Lower leg skin (tissue), 4 donors: ENCODE data around the gene TYW1. TPM values are rescaled to one million over a fixed set of nuclear protein-coding genes. Genes with fewer than 3 reads are reported as not detected.
"Not testable (repeated sequence)": the region's sequence is repeated elsewhere in the genome, so short reads cannot be mapped to it uniquely, and the experiment has no call there.

Experiments
- DNase-seq, 2 donors: peaks; one replicate each; pipeline ENCODE4 v3.0.0-alpha.2; 2019; ENCODE audit warnings: low spot score in 2 of 2
- H3K4me3 ChIP-seq: fragments of 200-600 bp; sonication (generic); 2 replicates; pipeline ENCODE4 v1.5.1; 2017; ENCODE audit warnings: mild to moderate bottlenecking, low read depth; ENCODE audit not compliant: poor library complexity, severe bottlenecking
- POLR2A ChIP-seq, 2 donors: fragments of 450-650 bp; IDR thresholded peaks; one replicate each; pipeline ENCODE4 v1.6.1; 2016 to 2017; ENCODE audit warnings: antibody characterized with exemption in 2 of 2, mild to moderate bottlenecking in 1 of 2, moderate library complexity in 1 of 2
- WGBS, 2 donors: methylation state at CpG; one replicate each; pipeline ENCODE4 v1.1.5; 2018; 5-methylcytosine and 5-hydroxymethylcytosine counted together
- intact Hi-C: fragments of 100-400 bp; cut with DNase I; formaldehyde crosslinking; loops from one replicate; pipeline ENCODE4 v1.15.0; 2023; ENCODE audit warnings: low total_unique reads
- total RNA-seq, 4 donors: library from RNA; depleted of rRNA; stranded (reverse); fragments of >200 nt; gene quantifications; one replicate each; pipeline ENCODE4 v1.1.0, GENCODE V29; 2016
- TF ChIP-seq, protein P1 (sequence below), 3 donors: fragments of 450-650 bp; IDR thresholded peaks; one replicate each; pipeline ENCODE4 v1.5.1; 2016; ENCODE audit warnings: antibody characterized with exemption in 3 of 3, mild to moderate bottlenecking in 3 of 3, moderate library complexity in 2 of 3

TYW1 gene
- total RNA-seq, 4 donors from 2014 or later: 11.2 to 29.0 (median 17.3) TPM

DNA sequence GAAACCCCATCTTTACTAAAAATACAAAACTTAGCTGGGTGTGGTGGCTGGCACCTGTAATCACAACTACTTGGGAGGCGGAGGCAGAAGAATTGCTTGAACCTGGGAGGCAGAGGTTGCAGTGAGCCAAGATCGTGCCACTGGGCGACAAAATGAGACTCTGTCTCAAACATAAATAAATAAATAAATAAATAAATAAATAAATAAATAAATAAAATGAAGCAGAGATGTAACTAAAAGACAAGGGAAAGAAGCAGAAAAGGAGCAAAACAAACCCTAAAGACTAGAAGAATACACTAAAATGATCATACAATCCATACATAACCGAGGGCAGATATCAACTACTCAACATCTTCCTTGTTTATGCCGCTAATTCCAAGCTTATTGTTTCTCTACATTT lies 209.8 kb downstream of the TYW1 start:
- TF ChIP-seq, protein P1, sequence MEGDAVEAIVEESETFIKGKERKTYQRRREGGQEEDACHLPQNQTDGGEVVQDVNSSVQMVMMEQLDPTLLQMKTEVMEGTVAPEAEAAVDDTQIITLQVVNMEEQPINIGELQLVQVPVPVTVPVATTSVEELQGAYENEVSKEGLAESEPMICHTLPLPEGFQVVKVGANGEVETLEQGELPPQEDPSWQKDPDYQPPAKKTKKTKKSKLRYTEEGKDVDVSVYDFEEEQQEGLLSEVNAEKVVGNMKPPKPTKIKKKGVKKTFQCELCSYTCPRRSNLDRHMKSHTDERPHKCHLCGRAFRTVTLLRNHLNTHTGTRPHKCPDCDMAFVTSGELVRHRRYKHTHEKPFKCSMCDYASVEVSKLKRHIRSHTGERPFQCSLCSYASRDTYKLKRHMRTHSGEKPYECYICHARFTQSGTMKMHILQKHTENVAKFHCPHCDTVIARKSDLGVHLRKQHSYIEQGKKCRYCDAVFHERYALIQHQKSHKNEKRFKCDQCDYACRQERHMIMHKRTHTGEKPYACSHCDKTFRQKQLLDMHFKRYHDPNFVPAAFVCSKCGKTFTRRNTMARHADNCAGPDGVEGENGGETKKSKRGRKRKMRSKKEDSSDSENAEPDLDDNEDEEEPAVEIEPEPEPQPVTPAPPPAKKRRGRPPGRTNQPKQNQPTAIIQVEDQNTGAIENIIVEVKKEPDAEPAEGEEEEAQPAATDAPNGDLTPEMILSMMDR (IDR thresholded peaks at IDR 0.05): no peak
- intact Hi-C loops: no loop called here
- no peak overlapping the region for H3K4me3 ChIP-seq
- WGBS, 2 donors: 95 to 98% methylated on average over 5 of the region's 5 CpGs
- DNase-seq: no peak

DNA sequence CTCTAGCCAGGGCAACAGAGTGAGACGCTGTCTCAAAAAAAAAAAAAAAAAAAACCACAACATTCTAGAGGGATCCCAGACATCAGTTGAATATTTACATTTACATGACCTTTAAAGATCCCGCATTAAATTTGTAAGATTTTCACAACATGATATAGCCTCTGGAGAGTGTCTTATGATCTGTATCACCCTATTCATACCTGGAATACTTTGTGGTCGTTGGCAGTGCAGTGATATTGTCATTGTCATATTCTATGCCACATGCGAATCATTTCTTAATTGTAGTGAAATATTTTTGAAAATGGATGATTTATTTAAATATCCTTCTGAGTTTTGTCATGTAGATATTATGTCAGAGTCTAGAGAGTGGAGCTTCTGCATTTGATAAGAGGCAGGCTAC lies 212.0 kb downstream of the TYW1 start:
- WGBS, 2 donors: 77 to 84% methylated on average over 4 of the region's 4 CpGs
- not testable (repeated sequence) for DNase-seq

DNA sequence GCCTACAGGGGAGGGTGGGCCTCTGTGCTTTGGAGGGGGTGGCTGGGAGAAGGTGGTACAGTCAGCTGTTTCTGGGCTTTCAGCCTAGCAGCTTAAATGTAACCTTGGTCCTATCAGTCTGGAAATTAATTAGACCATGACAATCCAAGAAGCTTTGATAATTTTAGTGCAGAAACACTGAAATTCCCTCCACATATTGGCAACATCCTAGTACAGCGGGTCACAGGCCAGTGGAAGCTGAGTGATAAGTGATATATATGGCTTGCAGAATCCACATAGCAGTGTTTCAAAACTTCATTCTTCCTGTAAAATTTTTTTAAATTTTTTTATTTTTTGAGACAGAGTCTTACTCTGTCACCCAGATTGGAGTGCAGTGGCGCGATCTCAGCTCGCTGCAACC lies 212.6 kb downstream of the TYW1 start:
- WGBS, 2 donors: 92 to 98% methylated on average over 4 of the region's 4 CpGs
- no peak overlapping the region for H3K4me3 ChIP-seq
- intact Hi-C loops: no loop called here
- no peak for TF ChIP-seq POLR2A (IDR thresholded peaks at IDR 0.05)
- TF ChIP-seq, protein P1 (IDR thresholded peaks at IDR 0.05): no peak
- DNase-seq: no peak

More for the DNA sequence above, 212.0 kb downstream of the TYW1 start:
- intact Hi-C loops, H3K4me3 ChIP-seq: not testable (repeated sequence)

DNA sequence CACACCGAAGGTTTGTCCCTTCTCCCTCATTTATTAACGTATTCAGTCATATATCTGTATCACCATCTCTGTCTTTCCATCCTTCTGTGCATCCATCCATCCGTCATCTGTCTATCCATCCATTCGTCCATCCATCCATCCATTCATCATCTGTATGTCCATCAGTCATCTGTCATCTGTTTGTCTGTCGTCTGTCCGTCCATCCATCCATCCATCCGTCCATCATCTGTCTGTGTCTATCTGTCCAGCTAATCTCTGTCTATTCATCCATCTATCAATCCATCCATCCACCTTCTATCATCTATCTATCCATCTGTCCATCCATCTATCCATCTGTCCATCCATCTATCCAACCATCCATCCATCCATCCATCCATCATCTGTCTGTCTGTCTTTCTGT lies 213.9 kb downstream of the TYW1 start:
- DNase-seq: no peak
- intact Hi-C loops: no loop called here
- 89 to 98% methylated on average over 7 of the region's 7 CpGs for WGBS, 2 donors
- no peak for TF ChIP-seq POLR2A (IDR thresholded peaks at IDR 0.05)
- TF ChIP-seq, protein P1 (IDR thresholded peaks at IDR 0.05): no peak
- no peak overlapping the region for H3K4me3 ChIP-seq

DNA sequence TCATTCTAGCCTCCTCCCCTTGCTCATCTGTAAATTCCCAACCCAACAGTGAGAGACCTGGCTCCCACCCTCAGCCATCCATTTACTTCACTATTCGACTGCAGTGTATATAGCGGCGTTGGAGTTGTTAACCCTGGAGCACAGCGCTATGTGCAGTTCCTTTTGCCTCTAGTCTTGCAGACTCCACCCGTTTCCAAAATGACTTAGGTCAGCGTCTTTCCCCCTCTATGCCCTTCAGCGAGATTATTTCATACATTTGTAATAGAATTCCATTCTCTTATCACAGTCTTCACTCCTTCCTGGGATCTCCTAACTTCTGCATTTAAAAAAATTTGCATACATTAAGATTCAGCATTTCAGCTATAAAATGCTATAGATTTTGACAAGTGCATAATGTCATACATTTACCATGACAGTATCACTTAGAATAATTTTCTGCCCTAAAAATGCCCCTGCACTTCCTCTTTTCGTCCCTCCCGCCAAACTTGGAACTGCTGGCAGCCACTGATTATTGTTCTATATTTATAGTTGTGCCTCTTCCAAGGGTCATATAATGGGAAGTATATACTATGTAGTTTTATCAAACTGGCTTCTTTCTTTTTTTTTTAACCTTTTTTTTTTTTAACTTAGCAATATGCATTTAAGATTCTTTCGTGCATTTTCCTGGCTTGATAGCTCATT lies 215.2 kb downstream of the TYW1 start:
- 75 to 81% methylated on average over 10 of the region's 10 CpGs for WGBS, 2 donors
- H3K4me3 ChIP-seq, DNase-seq, intact Hi-C loops: not testable (repeated sequence)

DNA sequence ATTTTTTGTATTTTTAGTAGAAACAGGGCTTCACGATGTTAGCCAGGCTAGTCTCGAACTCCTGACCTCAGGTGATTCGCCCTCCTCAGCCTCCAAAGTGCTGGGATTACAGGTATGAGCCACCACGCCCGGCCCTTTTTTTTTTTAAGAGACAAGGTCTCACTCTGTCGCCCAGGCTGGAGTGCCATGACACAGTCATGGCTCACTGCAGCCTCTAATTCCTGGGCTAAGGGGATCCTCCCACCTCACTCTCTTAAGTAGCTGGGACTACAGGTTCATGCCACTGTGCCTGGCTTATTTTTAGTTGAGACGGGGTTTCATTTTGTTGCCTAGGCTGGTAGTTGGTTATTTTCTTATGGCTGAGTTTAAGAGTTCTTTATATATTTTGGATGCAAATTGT lies 216.4 kb downstream of the TYW1 start:
- intact Hi-C loops: not testable (repeated sequence)
- 96 to 99% methylated on average over 7 of the region's 7 CpGs for WGBS, 2 donors

DNA sequence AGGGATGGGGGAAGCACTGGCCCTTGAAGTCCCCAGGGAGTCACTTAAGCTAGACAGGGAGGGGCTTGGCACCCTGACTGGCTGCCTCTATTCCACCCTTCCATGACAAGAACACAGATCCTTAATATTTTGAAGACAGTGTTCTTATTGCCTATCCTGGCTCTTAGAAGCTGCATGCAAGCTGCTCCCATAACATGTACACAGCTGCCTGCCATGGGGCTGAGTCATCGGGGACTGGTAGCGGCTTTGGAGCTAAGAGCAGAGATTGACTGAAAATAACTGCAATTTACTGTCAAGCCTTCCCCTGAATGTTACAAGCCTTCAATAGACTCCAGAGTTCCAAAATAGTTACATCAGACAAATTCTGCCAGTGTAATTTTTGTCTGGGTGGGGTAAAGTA lies 226.9 kb downstream of the TYW1 start:
- intact Hi-C loops, H3K4me3 ChIP-seq, DNase-seq: not testable (repeated sequence)
- 78 to 92% methylated on average over 2 of the region's 2 CpGs for WGBS, 2 donors

More for the DNA sequence above, 216.4 kb downstream of the TYW1 start:
- DNase-seq, H3K4me3 ChIP-seq: not testable (repeated sequence)

DNA sequence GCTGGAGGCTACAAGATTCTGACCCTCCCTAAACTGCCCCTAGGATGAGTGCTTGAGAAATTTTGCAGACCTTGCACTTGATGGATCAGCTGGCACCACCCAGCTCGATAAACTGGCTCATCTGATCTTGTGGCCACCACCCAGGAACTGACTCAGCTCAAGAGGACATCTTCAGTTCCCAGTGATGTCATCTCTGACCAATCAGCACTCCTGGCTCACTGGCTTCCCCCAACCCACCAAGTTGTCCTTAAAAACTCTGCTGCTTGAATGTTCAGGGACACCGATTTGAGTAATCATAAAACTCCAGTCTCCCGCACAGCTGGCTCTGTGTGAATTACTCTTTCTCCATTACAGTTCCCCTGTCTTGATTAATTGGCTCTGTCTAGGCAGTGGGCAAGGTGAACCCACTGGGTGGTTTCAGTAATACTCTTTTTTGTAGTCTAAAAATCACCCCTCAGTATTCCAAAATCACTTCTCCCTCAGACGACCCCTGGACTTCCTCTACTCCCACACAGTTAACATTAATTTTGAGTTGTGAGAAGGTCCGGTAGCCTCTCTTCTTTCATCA lies 229.8 kb downstream of the TYW1 start:
- DNase-seq: peak; percentile 37 to 85
- 58% methylated on average over 5 of the region's 5 CpGs for WGBS, 2 donors
- intact Hi-C loops: not testable (repeated sequence)

DNA sequence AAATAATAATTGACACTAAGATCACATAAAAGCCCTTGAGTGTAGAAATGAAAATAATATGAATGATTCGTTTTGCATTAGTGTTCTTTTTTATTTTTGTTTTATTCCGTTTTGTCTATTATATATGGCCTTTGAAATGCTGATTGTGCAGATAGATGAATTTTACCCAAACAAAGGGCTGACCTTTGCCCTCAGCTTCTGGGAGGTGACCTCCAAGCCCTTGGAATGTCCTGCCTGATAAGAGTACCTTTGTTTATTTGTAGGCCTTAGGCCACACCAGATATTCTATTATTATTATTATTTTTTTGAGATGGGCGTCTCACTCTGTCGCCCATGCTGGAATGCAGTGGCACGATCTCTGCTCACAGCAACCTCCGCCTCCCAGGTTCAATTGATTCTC lies 230.3 kb downstream of the TYW1 start:
- H3K4me3 ChIP-seq, intact Hi-C loops, DNase-seq: not testable (repeated sequence)
- WGBS, 2 donors: 89 to 95% methylated on average over 6 of the region's 6 CpGs

More for the DNA sequence above, 229.8 kb downstream of the TYW1 start:
- not testable (repeated sequence) for H3K4me3 ChIP-seq

DNA sequence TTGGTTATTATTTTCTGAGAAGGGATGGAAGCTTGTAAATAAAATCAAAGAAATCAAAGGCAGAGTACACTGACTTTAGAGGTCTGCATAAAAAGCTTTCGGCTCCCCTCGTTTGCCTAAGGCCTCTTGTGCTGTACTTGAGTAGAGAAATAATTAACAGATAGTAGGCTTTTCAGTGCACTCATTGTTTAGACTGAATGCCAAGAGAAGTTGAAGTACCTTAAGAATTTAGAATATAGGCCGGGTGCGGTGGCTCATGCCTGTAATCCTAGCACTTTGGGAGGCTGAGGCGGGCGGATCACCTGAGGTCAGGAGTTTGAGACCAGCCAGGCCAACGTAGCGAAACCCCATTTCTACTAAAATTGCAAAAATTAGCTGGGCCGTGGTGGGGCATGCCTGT lies 232.4 kb downstream of the TYW1 start:
- intact Hi-C loops, H3K4me3 ChIP-seq, DNase-seq: not testable (repeated sequence)
- 92 to 93% methylated on average over 9 of the region's 9 CpGs for WGBS, 2 donors

DNA sequence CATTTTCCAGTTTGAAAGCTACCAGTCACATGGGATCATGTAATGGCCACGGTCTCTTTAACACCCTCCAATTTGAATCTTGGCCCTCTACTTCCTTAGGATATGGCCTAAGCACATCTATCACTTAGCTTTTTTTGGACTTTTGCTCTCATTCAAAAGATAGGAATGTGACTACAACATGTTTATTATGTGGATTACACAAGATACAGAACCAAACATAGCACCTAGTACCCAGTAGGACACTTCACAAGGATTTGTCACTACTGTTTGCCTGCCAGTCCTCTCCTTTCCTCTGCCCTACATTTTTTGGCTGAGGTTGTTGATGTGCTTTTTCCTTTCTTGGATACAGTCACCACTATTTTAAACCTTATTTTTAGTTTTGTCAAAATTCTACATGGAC lies 233.4 kb downstream of the TYW1 start:
- H3K4me3 ChIP-seq, intact Hi-C loops, DNase-seq: not testable (repeated sequence)
- 62 to 66% methylated on average over 1 of the region's 1 CpG for WGBS, 2 donors

DNA sequence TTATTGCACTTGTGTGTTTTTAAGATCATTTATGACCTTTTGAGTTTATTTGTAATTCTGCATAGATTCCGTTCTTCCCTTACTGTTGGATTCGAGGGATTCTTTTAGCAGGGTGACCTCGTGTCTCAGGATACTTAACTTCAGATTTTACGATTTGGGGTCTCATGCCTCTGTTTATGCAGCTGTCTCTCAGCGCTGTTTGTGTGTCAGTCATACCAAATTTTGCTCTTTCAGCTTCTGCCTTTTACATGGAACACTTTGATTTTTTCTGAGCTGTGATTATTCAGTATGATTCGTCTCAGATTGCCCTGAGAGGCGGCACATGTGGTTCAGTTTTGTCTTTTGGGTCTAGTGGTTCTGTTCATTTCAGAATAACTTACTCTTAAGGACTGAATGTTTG lies 236.9 kb downstream of the TYW1 start:
- intact Hi-C loops, H3K4me3 ChIP-seq, DNase-seq: not testable (repeated sequence)
- 93 to 97% methylated on average over 7 of the region's 7 CpGs for WGBS, 2 donors
